Activated naive CD8-positive, alpha-beta T cell treated with anti-CD3 and anti-CD28 coated beads for 36 hours (primary cell): ENCODE measurements around the gene CASP10. TPM values are rescaled to one million over a fixed set of nuclear protein-coding genes. Genes with fewer than 3 reads are reported as not detected.
"Not testable (repeated sequence)": the region's sequence is repeated elsewhere in the genome, so short reads cannot be mapped to it uniquely, and the experiment has no call there.

Experiments
- DNase-seq: peaks from one replicate; pipeline ENCODE4 v3.0.0; 2021
- H3K27ac Mint-ChIP-seq: one replicate; pipeline ENCODE4 v1.8.0; 2022; ENCODE audit warnings: mild to moderate bottlenecking, moderate library complexity, mixed read lengths
- H3K27me3 Mint-ChIP-seq: one replicate; pipeline ENCODE4 v1.8.0; 2022; ENCODE audit warnings: mild to moderate bottlenecking, mixed read lengths
- H3K36me3 Mint-ChIP-seq: one replicate; pipeline ENCODE4 v1.8.0; 2021; ENCODE audit warnings: mild to moderate bottlenecking, mixed read lengths
- H3K4me1 Mint-ChIP-seq: one replicate; pipeline ENCODE4 v1.8.0; 2021; ENCODE audit warnings: mixed read lengths
- H3K4me3 Mint-ChIP-seq: one replicate; pipeline ENCODE4 v1.8.0; 2022; ENCODE audit warnings: mild to moderate bottlenecking, moderate library complexity, mixed read lengths
- H3K9me3 Mint-ChIP-seq: one replicate; pipeline ENCODE4 v1.8.0; 2022; ENCODE audit warnings: mixed read lengths
- total RNA-seq, 2 experiments: library from RNA; stranded (reverse); gene quantifications; one replicate each; pipeline ENCODE4 v1.2.3, GENCODE V29; 2021

CASP10 gene
- total RNA-seq, result 10 to 100 TPM; 25.5 to 26.5 TPM

- DNase-seq, result no peak
- Mint-ChIP-seq H3K4me3 (peak within 1 kb of the TSS; percentile 93), H3K27ac (peak within 1 kb of the TSS; percentile 97), H3K36me3 (peaks cover 25% of the 10 kb centered on the region), H3K27me3 (no peaks in the 10 kb centered on the region), H3K4me1 (peaks cover 36% of the 10 kb centered on the region), H3K9me3 (peaks cover 3% of the 10 kb centered on the region)
Observed at GRCh38 chr2:201182650-201183364, at the start of gene CASP10. Gene CASP10, plus strand, starts transcription at chr2:201183141. Its CDS starts 2,637 bp downstream, at chr2:201185778.

GRCh38 chr2:201135386-201135785 is 47.6 kb upstream of the CASP10 start:
- Mint-ChIP-seq H3K36me3 (peaks cover 78% of the 10 kb centered on the region), H3K9me3 (no peaks in the 10 kb centered on the region), H3K4me3 (peak overlapping the region; percentile 32), H3K27me3 (no peaks in the 10 kb centered on the region), H3K4me1 (peaks cover 44% of the 10 kb centered on the region), H3K27ac (peak overlapping the region; percentile 69)
- DNase-seq, result no peak

GRCh38 chr2:201136889-201137321 is 46.0 kb upstream of the CASP10 start:
- Mint-ChIP-seq H3K4me3 (no peak overlapping the region), H3K36me3 (peaks cover 72% of the 10 kb centered on the region), H3K9me3 (no peaks in the 10 kb centered on the region), H3K27me3 (no peaks in the 10 kb centered on the region), H3K4me1 (peaks cover 45% of the 10 kb centered on the region), H3K27ac (no peak overlapping the region)
- no peak for DNase-seq

- peaks cover 39% of the 10 kb centered on the region for H3K4me1 Mint-ChIP-seq
- H3K27ac Mint-ChIP-seq, result no peak overlapping the region
- no peaks in the 10 kb centered on the region for H3K27me3 Mint-ChIP-seq
- H3K36me3 Mint-ChIP-seq, result peaks cover 65% of the 10 kb centered on the region
- H3K4me3 Mint-ChIP-seq, result no peak overlapping the region
- DNase-seq, result no peak
- H3K9me3 Mint-ChIP-seq, result no peaks in the 10 kb centered on the region
Observed at GRCh38 chr2:201137505-201138400, 45.2 kb upstream of the CASP10 start.

- Mint-ChIP-seq H3K4me1 (peaks cover 31% of the 10 kb centered on the region), H3K36me3 (peaks cover 58% of the 10 kb centered on the region), H3K4me3 (no peak overlapping the region), H3K27me3 (no peaks in the 10 kb centered on the region), H3K9me3 (no peaks in the 10 kb centered on the region), H3K27ac (no peak overlapping the region)
- no peak for DNase-seq
Observed at GRCh38 chr2:201138401-201138970, 44.5 kb upstream of the CASP10 start.

GRCh38 chr2:201138986-201139781 is 43.8 kb upstream of the CASP10 start:
- H3K36me3 Mint-ChIP-seq, result peaks cover 52% of the 10 kb centered on the region
- not testable (repeated sequence) for H3K27ac Mint-ChIP-seq, H3K27me3 Mint-ChIP-seq, H3K4me3 Mint-ChIP-seq, H3K9me3 Mint-ChIP-seq, DNase-seq
- H3K4me1 Mint-ChIP-seq, result peaks cover 30% of the 10 kb centered on the region

- Mint-ChIP-seq H3K9me3 (no peaks in the 10 kb centered on the region), H3K36me3 (peaks cover 51% of the 10 kb centered on the region), H3K27ac (no peak overlapping the region), H3K4me1 (peaks cover 26% of the 10 kb centered on the region), H3K4me3 (no peak overlapping the region), H3K27me3 (no peaks in the 10 kb centered on the region)
- no peak for DNase-seq
Observed at GRCh38 chr2:201139836-201140604, 42.9 kb upstream of the CASP10 start.

- H3K27ac Mint-ChIP-seq, result no peak overlapping the region
Observed at GRCh38 chr2:201144101-201145051, 38.6 kb upstream of the CASP10 start.

GRCh38 chr2:201148434-201148990 is 34.4 kb upstream of the CASP10 start:
- peak overlapping the region; percentile 16 for H3K27ac Mint-ChIP-seq
- no peaks in the 10 kb centered on the region for H3K27me3 Mint-ChIP-seq
- H3K4me3 Mint-ChIP-seq, result no peak overlapping the region
- DNase-seq, result no peak
- peaks cover 57% of the 10 kb centered on the region for H3K36me3 Mint-ChIP-seq
- H3K4me1 Mint-ChIP-seq, result peaks cover 34% of the 10 kb centered on the region
- H3K9me3 Mint-ChIP-seq, result no peaks in the 10 kb centered on the region

More at GRCh38 chr2:201144101-201145051, 38.6 kb upstream of the CASP10 start:
- H3K27me3 Mint-ChIP-seq, result no peaks in the 10 kb centered on the region
- no peak overlapping the region for H3K4me3 Mint-ChIP-seq
- peaks cover 17% of the 10 kb centered on the region for H3K4me1 Mint-ChIP-seq
- no peaks in the 10 kb centered on the region for H3K9me3 Mint-ChIP-seq
- H3K36me3 Mint-ChIP-seq, result peaks cover 40% of the 10 kb centered on the region
- no peak for DNase-seq

- peak overlapping the region; percentile 16 for H3K27ac Mint-ChIP-seq
- H3K4me1 Mint-ChIP-seq, result peaks cover 34% of the 10 kb centered on the region
- H3K27me3 Mint-ChIP-seq, result no peaks in the 10 kb centered on the region
Observed at GRCh38 chr2:201149064-201149820, 33.7 kb upstream of the CASP10 start.

GRCh38 chr2:201149821-201150165 is 33.1 kb upstream of the CASP10 start:
- H3K9me3 Mint-ChIP-seq, DNase-seq, H3K27me3 Mint-ChIP-seq, H3K4me3 Mint-ChIP-seq: not testable (repeated sequence)
- Mint-ChIP-seq H3K27ac (peak overlapping the region; percentile 49), H3K4me1 (peaks cover 34% of the 10 kb centered on the region), H3K36me3 (peaks cover 62% of the 10 kb centered on the region)

More at GRCh38 chr2:201149064-201149820, 33.7 kb upstream of the CASP10 start:
- Mint-ChIP-seq H3K9me3 (no peaks in the 10 kb centered on the region), H3K4me3 (no peak overlapping the region), H3K36me3 (peaks cover 58% of the 10 kb centered on the region)
- DNase-seq, result no peak

- H3K4me1 Mint-ChIP-seq, result peaks cover 34% of the 10 kb centered on the region
- H3K36me3 Mint-ChIP-seq, result peaks cover 66% of the 10 kb centered on the region
- no peak overlapping the region for H3K4me3 Mint-ChIP-seq
- DNase-seq, result no peak
- no peaks in the 10 kb centered on the region for H3K9me3 Mint-ChIP-seq
- H3K27me3 Mint-ChIP-seq, result no peaks in the 10 kb centered on the region
- H3K27ac Mint-ChIP-seq, result peak overlapping the region; percentile 74
Observed at GRCh38 chr2:201150454-201151020, 32.4 kb upstream of the CASP10 start.
